ENCODE data around the gene ODF2L. TPM values are rescaled to one million over a fixed set of nuclear protein-coding genes. Genes with fewer than 3 reads are reported as not detected.
A peak's percentile ranks its signal among the peaks of the same experiment; 100 is the strongest.

Gene ODF2L
- total and polyA plus RNA-seq, 3 donors from 2014 or later, result 11.6 to 48.6 (median 25.5) TPM

GRCh38 chr1:86419277-86419903 is 23.3 kb upstream of the ODF2L start:
- Histone ChIP-seq H3K4me1 (no peaks in the 10 kb centered on the region), H3K27me3 (no peaks in the 10 kb centered on the region), H3K36me3 (ENCODE audit: low read depth, missing control alignments) (no peaks in the 10 kb centered on the region), H3K27ac (no peak overlapping the region), H3K9me3 (no peaks in the 10 kb centered on the region), H3K4me3 (no peak overlapping the region)
- TF ChIP-seq CTCF (IDR thresholded peaks at IDR 0.05), result peak in 1 of 3 experiments; percentile 30
- no peak for TF ChIP-seq POLR2A (IDR thresholded peaks at IDR 0.05)
- intact Hi-C loops (cut with DNase I; ENCODE audit: low total_unique reads), result no loop called here
- DNase-seq, result no peak
- WGBS, 2 donors, result 53 to 62% methylated on average over 4 of the region's 4 CpGs

- intact Hi-C loops (cut with DNase I; ENCODE audit: low total_unique reads), result no loop called here
- TF ChIP-seq CTCF (IDR thresholded peaks at IDR 0.05) (no peak), POLR2A (IDR thresholded peaks at IDR 0.05) (no peak)
- DNase-seq, result no peak
- Histone ChIP-seq H3K36me3 (ENCODE audit: low read depth, missing control alignments) (no peaks in the 10 kb centered on the region), H3K4me1 (no peaks in the 10 kb centered on the region), H3K9me3 (no peaks in the 10 kb centered on the region), H3K27me3 (no peaks in the 10 kb centered on the region), H3K27ac (no peak overlapping the region), H3K4me3 (no peak overlapping the region)
- WGBS, 2 donors, result 74 to 81% methylated on average over 6 of the region's 6 CpGs
Measured at GRCh38 chr1:86416343-86416742, 20.2 kb upstream of the ODF2L start.

GRCh38 chr1:86410879-86411278 is 14.8 kb upstream of the ODF2L start:
- Histone ChIP-seq H3K9me3 (no peaks in the 10 kb centered on the region), H3K4me1 (no peaks in the 10 kb centered on the region), H3K36me3 (ENCODE audit: low read depth, missing control alignments) (no peaks in the 10 kb centered on the region), H3K27me3 (no peaks in the 10 kb centered on the region), H3K27ac (no peak overlapping the region), H3K4me3 (no peak overlapping the region)
- intact Hi-C loops (cut with DNase I; ENCODE audit: low total_unique reads), result no loop called here
- DNase-seq, result no peak
- TF ChIP-seq POLR2A (IDR thresholded peaks at IDR 0.05) (no peak), CTCF (IDR thresholded peaks at IDR 0.05) (no peak)
- WGBS, 2 donors, result 97% methylated on average over 4 of the region's 4 CpGs; no CpG with 5 or more reads in 1 of the 2 donors

GRCh38 chr1:86409416-86410021 is 13.4 kb upstream of the ODF2L start:
- Histone ChIP-seq H3K27me3 (no peaks in the 10 kb centered on the region), H3K9me3 (no peaks in the 10 kb centered on the region), H3K4me1 (no peaks in the 10 kb centered on the region), H3K27ac (no peak overlapping the region), H3K36me3 (ENCODE audit: low read depth, missing control alignments) (no peaks in the 10 kb centered on the region), H3K4me3 (no peak overlapping the region)
- no peak for DNase-seq
- 88 to 95% methylated on average over 6 of the region's 6 CpGs for WGBS, 2 donors
- intact Hi-C loops (cut with DNase I; ENCODE audit: low total_unique reads), result no loop called here
- TF ChIP-seq POLR2A (IDR thresholded peaks at IDR 0.05), result no peak
- no peak for TF ChIP-seq CTCF (IDR thresholded peaks at IDR 0.05)

- Histone ChIP-seq H3K36me3 (ENCODE audit: low read depth, missing control alignments) (no peaks in the 10 kb centered on the region), H3K27ac (peak overlapping the region in 1 of 2 donors; percentile 65), H3K9me3 (no peaks in the 10 kb centered on the region), H3K4me3 (peak overlapping the region; percentile 73 to 94), H3K4me1 (peaks cover 6% of the 10 kb centered on the region), H3K27me3 (no peaks in the 10 kb centered on the region)
- TF ChIP-seq CTCF (IDR thresholded peaks at IDR 0.05), result no peak
- TF ChIP-seq POLR2A (IDR thresholded peaks at IDR 0.05), result no peak
- 1 to 2% methylated on average over 9 of the region's 9 CpGs for WGBS, 2 donors
- intact Hi-C loops (cut with DNase I; ENCODE audit: low total_unique reads), result no loop called here
- DNase-seq, result no peak
Measured at GRCh38 chr1:86396498-86396890, 371 bp upstream of the ODF2L start.

All from testis (tissue), 3 donors.